ENCODE results near the gene PHF23. TPM values are rescaled to one million over a fixed set of nuclear protein-coding genes. Genes with fewer than 3 reads are reported as not detected.
A peak's percentile ranks its signal among the peaks of the same experiment; 100 is the strongest.

PHF23 gene
- total RNA-seq, 1 experiment from 2014 or later: 110 TPM

GRCh38 chr17:7263801-7264078 lies 24.5 kb upstream of the PHF23 start:
- Histone ChIP-seq H2BK15ac (ENCODE audit: low read depth, low read length) (no peak overlapping the region), H2BK5ac (ENCODE audit: insufficient read length, low read length) (no peak overlapping the region), H3K18ac (ENCODE audit: insufficient read length, low read depth, low read length) (no peak overlapping the region), H3K23me2 (ENCODE audit: insufficient read length, low read depth, low read length, poor library complexity, severe bottlenecking) (peaks cover 25% of the 10 kb centered on the region), H3K4me1 (ENCODE audit: insufficient read depth, low read length) (peaks cover 4% of the 10 kb centered on the region; the same call in 1 of the 2 replicates), H3K56ac (ENCODE audit: insufficient read length, low read depth, low read length) (no peak overlapping the region), H3K4ac (ENCODE audit: low read depth, low read length) (no peak overlapping the region), H3K27ac (ENCODE audit: insufficient read length, low read depth, low read length) (no peak overlapping the region), H3K4me2 (ENCODE audit: insufficient read depth, insufficient read length, low read length) (peak overlapping the region; percentile 76), H3K14ac (ENCODE audit: insufficient read depth, low read length) (no peak overlapping the region), H4K20me1 (ENCODE audit: control insufficient read depth, insufficient read depth, insufficient read length) (no peaks in the 10 kb centered on the region), H2AFZ (ENCODE audit: low read length) (no peak overlapping the region), H3K27me3 (ENCODE audit: insufficient read depth, low read length) (no peaks in the 10 kb centered on the region), H3K9ac (ENCODE audit: extremely low read depth, insufficient read length, low read length) (no peak overlapping the region), H2BK20ac (ENCODE audit: low read depth, low read length, poor library complexity, severe bottlenecking) (no peak overlapping the region), H2BK120ac (ENCODE audit: low read depth, low read length, poor library complexity, severe bottlenecking) (no peak overlapping the region), H3T11ph (ENCODE audit: low read length) (no peak overlapping the region), H3K23ac (ENCODE audit: insufficient read length, low read depth, low read length) (no peak overlapping the region), H3K9me3 (ENCODE audit: control insufficient read depth, low read depth, low read length) (no peaks in the 10 kb centered on the region), H2AK5ac (ENCODE audit: insufficient read length, low read length) (no peak overlapping the region), H3K79me1 (ENCODE audit: insufficient read depth, low read depth, low read length, poor library complexity, severe bottlenecking) (no peaks in the 10 kb centered on the region), H4K5ac (ENCODE audit: insufficient read length, low read depth, low read length) (no peak overlapping the region), H3K79me2 (ENCODE audit: insufficient read depth, low read length) (peaks cover 7% of the 10 kb centered on the region; the same call in 1 of the 2 replicates), H4K8ac (replicated peaks; ENCODE audit: insufficient read length, low read depth, low read length) (no peak overlapping the region), H2BK12ac (ENCODE audit: insufficient read length, low read depth, low read length) (no peak overlapping the region), H4K91ac (ENCODE audit: insufficient read length, low read depth, low read length) (no peak overlapping the region)
- WGBS (ENCODE audit: extremely low coverage, insufficient read length, low lambda C conversion rate): no CpG with 5 or more reads among the region's 4 CpGs
- no peak for DNase-seq
- Mint-ChIP-seq H3K27ac (peak overlapping the region in 1 of 3 experiments; percentile 62; a peak in 3 of 7 replicates), H3K36me3 (ENCODE audit: insufficient read depth in 1 of 3, low read depth in 3 of 3) (peaks cover 0 to 20% (median 20%) of the 10 kb centered on the region in 3 experiments; a peak in 6 of 7 replicates), H3K4me1 (peaks cover 32 to 48% of the 10 kb centered on the region in 2 experiments), H3K27me3 (ENCODE audit: low read depth) (peaks cover 2% of the 10 kb centered on the region; the same call in 1 of the 2 replicates), H3K9me3 (peaks cover 0 to 4% of the 10 kb centered on the region in 2 experiments; a peak in 1 of 5 replicates), H3K4me3 (peak overlapping the region; percentile 86 to 93)
- no peak for TF ChIP-seq CTCF (conservative IDR thresholded peaks at IDR 0.05)
